Measurements from ENCODE around the gene UTS2B. TPM values are rescaled to one million over a fixed set of nuclear protein-coding genes. Genes with fewer than 3 reads are reported as not detected.
"Not testable (repeated sequence)": the region's sequence is repeated elsewhere in the genome, so short reads cannot be mapped to it uniquely, and the experiment has no call there.

The UTS2B gene
- total and polyA plus RNA-seq, 4 donors, result 0.10 to 2.4 (median 0.31) TPM

DNA sequence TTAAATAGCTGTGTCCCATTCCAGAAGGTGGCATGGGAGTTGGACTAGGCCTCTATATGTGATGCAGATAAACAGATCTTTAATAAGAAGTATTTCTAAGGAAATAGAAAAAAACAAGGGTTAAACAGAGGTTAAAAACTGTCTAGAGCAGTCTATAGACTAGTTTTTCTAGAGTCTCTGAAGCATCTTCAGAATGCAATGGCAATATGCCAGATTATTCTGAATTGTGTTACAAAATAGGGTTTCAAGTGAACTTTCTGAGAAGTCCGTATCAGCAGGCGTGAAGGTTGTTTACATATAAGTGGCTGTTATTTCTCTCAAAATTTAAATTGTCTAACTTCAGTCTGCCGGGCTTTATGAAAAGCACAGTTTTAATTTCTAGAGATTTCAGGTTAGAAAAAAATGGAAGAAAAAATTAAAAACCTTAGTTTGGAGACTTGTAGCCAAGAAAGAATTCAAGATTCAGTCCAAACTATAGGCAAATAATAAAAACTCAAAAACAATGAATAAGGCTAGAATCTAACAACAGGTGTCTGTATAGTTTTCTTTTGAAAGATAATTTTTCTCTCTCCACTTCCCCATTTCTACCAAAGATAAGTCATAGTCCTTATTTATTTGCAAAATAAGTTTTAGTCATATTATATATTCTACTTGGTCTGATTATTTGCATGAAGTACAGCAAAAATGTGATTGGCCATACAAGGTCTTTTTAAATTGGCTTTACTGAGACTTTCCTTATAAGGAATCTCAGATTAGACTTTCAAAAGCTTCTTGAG is 76.0 kb downstream of the UTS2B start:
- ATAC-seq (ENCODE audit: insufficient read depth, low FRiP score) (no peak), DNase-seq (peak in 2 of 3 donors; percentile 27 to 44)
- Histone ChIP-seq H3K27me3 (ENCODE audit: control insufficient read depth in 3 of 3, insufficient read depth in 3 of 3, low read length in 2 of 3) (no peaks in the 10 kb centered on the region), H3K9ac (ENCODE audit: insufficient read depth in 1 of 2, low read length in 2 of 2) (no peak overlapping the region), H3K9me3 (ENCODE audit: control insufficient read depth in 4 of 4, insufficient read depth in 3 of 4, low read length in 3 of 4) (no peaks in the 10 kb centered on the region), H3K4me3 (no peak overlapping the region), H3K36me3 (ENCODE audit: control insufficient read depth in 4 of 4, insufficient read depth in 4 of 4, low read length in 4 of 4) (no peaks in the 10 kb centered on the region), H3K27ac (ENCODE audit: low read depth in 1 of 2, low read length in 1 of 2) (no peak overlapping the region), H3K4me1 (ENCODE audit: control insufficient read depth in 5 of 5, insufficient read depth in 5 of 5, low read length in 5 of 5) (peaks cover 0 to 2% (median 0%) of the 10 kb centered on the region in 5 donors)
- TF ChIP-seq, protein P1, sequence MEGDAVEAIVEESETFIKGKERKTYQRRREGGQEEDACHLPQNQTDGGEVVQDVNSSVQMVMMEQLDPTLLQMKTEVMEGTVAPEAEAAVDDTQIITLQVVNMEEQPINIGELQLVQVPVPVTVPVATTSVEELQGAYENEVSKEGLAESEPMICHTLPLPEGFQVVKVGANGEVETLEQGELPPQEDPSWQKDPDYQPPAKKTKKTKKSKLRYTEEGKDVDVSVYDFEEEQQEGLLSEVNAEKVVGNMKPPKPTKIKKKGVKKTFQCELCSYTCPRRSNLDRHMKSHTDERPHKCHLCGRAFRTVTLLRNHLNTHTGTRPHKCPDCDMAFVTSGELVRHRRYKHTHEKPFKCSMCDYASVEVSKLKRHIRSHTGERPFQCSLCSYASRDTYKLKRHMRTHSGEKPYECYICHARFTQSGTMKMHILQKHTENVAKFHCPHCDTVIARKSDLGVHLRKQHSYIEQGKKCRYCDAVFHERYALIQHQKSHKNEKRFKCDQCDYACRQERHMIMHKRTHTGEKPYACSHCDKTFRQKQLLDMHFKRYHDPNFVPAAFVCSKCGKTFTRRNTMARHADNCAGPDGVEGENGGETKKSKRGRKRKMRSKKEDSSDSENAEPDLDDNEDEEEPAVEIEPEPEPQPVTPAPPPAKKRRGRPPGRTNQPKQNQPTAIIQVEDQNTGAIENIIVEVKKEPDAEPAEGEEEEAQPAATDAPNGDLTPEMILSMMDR (IDR thresholded peaks at IDR 0.05; ENCODE audit: control extremely low read depth, extremely low read depth), result no peak
- WGBS, 2 donors, result 37 to 82% methylated on average over 3 of the region's 3 CpGs

DNA sequence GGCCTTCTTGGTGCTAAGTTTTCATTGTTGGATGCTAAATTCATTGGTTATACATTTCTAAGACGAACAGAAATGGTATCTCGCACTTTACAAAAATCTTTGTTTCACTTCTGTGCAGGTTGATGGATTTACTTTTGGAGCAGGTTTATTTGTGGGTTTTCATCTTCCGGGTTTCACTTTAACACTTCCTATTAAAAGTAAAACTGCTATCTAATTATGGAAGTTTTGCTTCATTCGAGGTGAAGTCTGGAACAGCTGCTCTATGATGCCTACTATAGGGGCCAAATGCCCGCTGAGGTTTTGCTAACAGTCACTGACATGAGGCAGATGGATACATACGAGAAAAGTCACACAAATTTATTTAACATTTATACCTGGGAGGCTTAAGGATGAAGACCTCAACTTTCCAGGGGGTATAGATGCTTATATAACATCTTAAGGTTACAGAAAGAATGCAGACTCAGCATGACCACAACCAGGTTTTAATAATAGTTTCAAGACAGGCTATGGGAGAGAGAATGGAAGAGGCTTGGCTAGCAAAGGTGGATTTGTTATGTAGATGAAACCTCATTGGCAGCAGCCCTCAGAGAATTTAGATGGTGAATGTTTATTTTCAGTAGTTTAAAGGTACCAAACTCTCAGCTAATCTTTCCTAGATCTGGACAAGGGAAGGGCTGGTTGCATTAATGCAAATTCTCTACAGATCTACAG is 77.1 kb downstream of the UTS2B start:
- Histone ChIP-seq H3K27ac (ENCODE audit: low read depth in 1 of 2, low read length in 1 of 2) (no peak overlapping the region), H3K9me3 (ENCODE audit: control insufficient read depth in 4 of 4, insufficient read depth in 3 of 4, low read length in 3 of 4) (no peaks in the 10 kb centered on the region), H3K27me3 (ENCODE audit: control insufficient read depth in 3 of 3, insufficient read depth in 3 of 3, low read length in 2 of 3) (no peaks in the 10 kb centered on the region), H3K4me1 (ENCODE audit: control insufficient read depth in 5 of 5, insufficient read depth in 5 of 5, low read length in 5 of 5) (peaks cover 0 to 2% (median 0%) of the 10 kb centered on the region in 5 donors), H3K36me3 (ENCODE audit: control insufficient read depth in 4 of 4, insufficient read depth in 4 of 4, low read length in 4 of 4) (no peaks in the 10 kb centered on the region), H3K9ac (ENCODE audit: insufficient read depth in 1 of 2, low read length in 2 of 2) (no peak overlapping the region), H3K4me3 (no peak overlapping the region)
- DNase-seq (no peak), ATAC-seq (ENCODE audit: insufficient read depth, low FRiP score) (no peak)
- 49 to 67% methylated on average over 6 of the region's 6 CpGs for WGBS, 2 donors
- TF ChIP-seq, protein P1 (IDR thresholded peaks at IDR 0.05; ENCODE audit: control extremely low read depth, extremely low read depth), result no peak

DNA sequence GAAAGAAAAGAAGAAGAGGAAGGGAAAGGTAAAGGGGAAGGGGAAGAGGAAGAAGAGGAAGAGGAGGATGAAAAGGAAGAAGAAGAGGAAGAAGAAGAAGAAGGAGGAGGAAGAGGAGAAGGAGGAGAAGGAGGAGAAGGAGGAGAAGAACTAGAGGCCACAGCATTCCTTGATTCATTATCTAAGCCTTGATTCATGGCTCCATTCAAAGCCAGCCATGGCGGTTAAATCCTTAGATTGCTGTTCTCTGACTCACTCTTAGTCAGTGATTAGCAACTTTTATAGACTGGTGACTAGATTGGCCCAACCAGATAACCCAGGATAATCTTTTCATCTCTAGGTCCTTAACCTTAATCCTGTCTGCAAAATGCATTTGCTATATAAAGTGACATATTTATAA is 83.7 kb downstream of the UTS2B start:
- Histone ChIP-seq H3K4me1 (ENCODE audit: control insufficient read depth in 5 of 5, insufficient read depth in 5 of 5, low read length in 5 of 5) (no peaks in the 10 kb centered on the region), H3K9ac (ENCODE audit: insufficient read depth in 1 of 2, low read length in 2 of 2) (no peak overlapping the region), H3K9me3 (ENCODE audit: control insufficient read depth in 4 of 4, insufficient read depth in 3 of 4, low read length in 3 of 4) (no peaks in the 10 kb centered on the region), H3K27ac (ENCODE audit: low read depth in 1 of 2, low read length in 1 of 2) (no peak overlapping the region), H3K36me3 (ENCODE audit: control insufficient read depth in 4 of 4, insufficient read depth in 4 of 4, low read length in 4 of 4) (no peaks in the 10 kb centered on the region), H3K27me3 (ENCODE audit: control insufficient read depth in 3 of 3, insufficient read depth in 3 of 3, low read length in 2 of 3) (no peaks in the 10 kb centered on the region), H3K4me3 (no peak overlapping the region)
- no peak for ATAC-seq (ENCODE audit: insufficient read depth, low FRiP score)
- DNase-seq, result no peak
- TF ChIP-seq, protein P1 (IDR thresholded peaks at IDR 0.05; ENCODE audit: control extremely low read depth, extremely low read depth), result no peak
- 86 to 90% methylated on average over 1 of the region's 1 CpG for WGBS, 2 donors

DNA sequence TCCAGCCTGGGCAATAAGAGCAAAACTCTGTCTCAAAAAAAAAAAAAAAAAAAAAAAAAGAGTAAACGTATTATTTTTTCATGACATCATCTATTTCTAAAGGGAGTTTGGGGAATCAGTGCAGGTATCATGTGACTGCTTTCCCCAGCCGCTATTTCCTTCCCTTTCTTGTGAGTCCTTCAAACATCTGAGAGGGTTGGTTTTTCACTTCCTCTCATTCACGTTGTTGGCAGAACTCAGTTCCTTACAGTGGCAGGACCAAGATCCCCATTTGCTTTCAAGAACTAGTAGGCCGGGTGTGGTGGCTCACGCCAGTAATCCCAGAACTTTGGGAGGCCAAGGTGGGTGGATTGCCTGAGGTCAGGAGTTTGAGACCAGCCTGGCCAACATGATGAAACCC is 84.3 kb downstream of the UTS2B start:
- H3K27me3 ChIP-seq (ENCODE audit: control insufficient read depth in 3 of 3, insufficient read depth in 3 of 3, low read length in 2 of 3); H3K36me3 ChIP-seq (ENCODE audit: control insufficient read depth in 4 of 4, insufficient read depth in 4 of 4, low read length in 4 of 4); H3K27ac ChIP-seq (ENCODE audit: low read depth in 1 of 2, low read length in 1 of 2); H3K4me3 ChIP-seq; H3K4me1 ChIP-seq (ENCODE audit: control insufficient read depth in 5 of 5, insufficient read depth in 5 of 5, low read length in 5 of 5); H3K9ac ChIP-seq (ENCODE audit: insufficient read depth in 1 of 2, low read length in 2 of 2); H3K9me3 ChIP-seq (ENCODE audit: control insufficient read depth in 4 of 4, insufficient read depth in 3 of 4, low read length in 3 of 4): not testable (repeated sequence)
- DNase-seq (peak in 2 of 3 donors; percentile 8 to 34), ATAC-seq (ENCODE audit: insufficient read depth, low FRiP score) (peak; percentile 59)
- WGBS, 2 donors, result 29 to 60% methylated on average over 5 of the region's 5 CpGs

All from lung (tissue), 12 donors.